Stimulated activated naive CD4-positive, alpha-beta T cell treated with Interleukin-2 at 50 U/mL for 16 hours (primary cell): ENCODE results near the gene ETHE1.
A peak's percentile ranks its signal among the peaks of the same experiment; 100 is the strongest.
"Not testable (repeated sequence)": the region's sequence is repeated elsewhere in the genome, so short reads cannot be mapped to it uniquely, and the experiment has no call there.

Experiments used
- DNase-seq: peaks from one replicate; lab custom pipeline; 2025; lab: John Stamatoyannopoulos, UW

The ETHE1 gene

GRCh38 chr19:43523696-43524095, 3.3 kb downstream of the ETHE1 start:
- not testable (repeated sequence) for DNase-seq

- DNase-seq, result no peak
Observed at GRCh38 chr19:43522929-43523328, 4.1 kb downstream of the ETHE1 start.

GRCh38 chr19:43519436-43520088, 7.4 kb downstream of the ETHE1 start:
- peak; percentile 75 for DNase-seq

- DNase-seq, result no peak
Observed at GRCh38 chr19:43518051-43518450, 8.9 kb downstream of the ETHE1 start.

- DNase-seq, result not testable (repeated sequence)
Observed at GRCh38 chr19:43512399-43512798, 14.6 kb downstream of the ETHE1 start.

GRCh38 chr19:43511324-43511723, 15.7 kb downstream of the ETHE1 start:
- DNase-seq, result no peak

GRCh38 chr19:43510713-43511112, 16.3 kb downstream of the ETHE1 start:
- no peak for DNase-seq

GRCh38 chr19:43507880-43508279, 19.1 kb downstream of the ETHE1 start:
- DNase-seq, result no peak

GRCh38 chr19:43506629-43507028, 20.4 kb downstream of the ETHE1 start:
- DNase-seq, result no peak

GRCh38 chr19:43505941-43506340, 21.1 kb downstream of the ETHE1 start:
- no peak for DNase-seq

GRCh38 chr19:43505186-43505456, 21.9 kb downstream of the ETHE1 start:
- DNase-seq, result no peak

GRCh38 chr19:43504426-43505185, 22.4 kb downstream of the ETHE1 start, which contains the start of gene PHLDB3:
PHLDB3 (minus strand) TSS chr19:43504746; CDS start chr19:43504118, 628 bp downstream.
- DNase-seq, result peak; percentile 48

- DNase-seq, result peak; percentile 98
Observed at GRCh38 chr19:43503501-43504425, 23.2 kb downstream of the ETHE1 start.

GRCh38 chr19:43502419-43502976, 24.5 kb downstream of the ETHE1 start:
- DNase-seq, result no peak

GRCh38 chr19:43501661-43502418, 25.2 kb downstream of the ETHE1 start:
- no peak for DNase-seq

- DNase-seq, result no peak
Observed at GRCh38 chr19:43499042-43499441, 28.0 kb downstream of the ETHE1 start.

- no peak for DNase-seq
Observed at GRCh38 chr19:43498233-43498842, 28.7 kb downstream of the ETHE1 start.

- DNase-seq, result no peak
Observed at GRCh38 chr19:43496960-43497359, 30.0 kb downstream of the ETHE1 start.

- no peak for DNase-seq
Observed at GRCh38 chr19:43495082-43495481, 31.9 kb downstream of the ETHE1 start.

GRCh38 chr19:43490759-43491158, 36.2 kb downstream of the ETHE1 start:
- DNase-seq, result no peak

GRCh38 chr19:43489979-43490599, 36.9 kb downstream of the ETHE1 start:
- DNase-seq, result no peak
